ENCODE results near the gene UST.

DNA sequence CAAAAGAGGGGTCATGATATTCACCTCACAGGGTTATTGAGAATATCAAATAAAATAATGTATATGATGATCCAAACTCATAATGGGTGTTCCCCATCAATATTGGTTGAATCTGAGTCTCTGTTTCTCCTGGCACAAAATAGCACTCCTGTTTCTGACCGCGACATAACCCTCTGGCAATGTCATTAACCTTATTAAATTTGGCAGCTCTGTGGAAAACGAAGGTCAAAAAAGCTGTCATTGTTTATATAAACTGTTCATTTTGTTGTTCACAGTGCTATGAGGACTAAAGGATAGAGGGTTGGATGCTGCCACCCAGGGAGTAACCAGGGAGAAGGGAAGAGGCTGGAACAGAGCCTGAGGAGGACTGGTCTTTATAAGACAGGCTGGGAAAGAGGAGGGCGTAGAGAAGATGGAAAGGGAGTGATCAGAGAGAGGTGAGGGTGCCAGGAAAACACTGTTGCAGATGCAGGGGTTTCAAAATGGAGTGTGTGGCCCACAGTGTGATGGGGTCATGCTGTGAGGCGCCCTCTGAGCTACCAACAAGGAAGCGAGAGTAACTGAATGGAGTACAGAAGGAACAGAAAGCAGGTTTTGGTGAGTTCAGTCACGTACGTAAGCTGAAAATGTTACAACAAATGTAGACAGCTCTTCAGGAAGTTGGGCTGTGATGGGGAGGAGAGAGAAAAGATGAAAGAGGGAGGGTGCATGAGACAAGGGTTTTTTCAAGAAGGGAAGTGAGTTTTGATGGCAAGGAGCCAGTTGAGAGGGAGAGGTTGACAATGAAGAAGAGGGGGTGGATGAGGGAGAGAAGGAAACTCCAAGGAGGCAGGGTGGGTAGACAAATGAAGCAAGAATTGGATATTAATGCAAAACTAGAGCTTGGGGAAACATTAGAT lies 319.1 kb downstream of the UST start:
- TF ChIP-seq, protein P1, sequence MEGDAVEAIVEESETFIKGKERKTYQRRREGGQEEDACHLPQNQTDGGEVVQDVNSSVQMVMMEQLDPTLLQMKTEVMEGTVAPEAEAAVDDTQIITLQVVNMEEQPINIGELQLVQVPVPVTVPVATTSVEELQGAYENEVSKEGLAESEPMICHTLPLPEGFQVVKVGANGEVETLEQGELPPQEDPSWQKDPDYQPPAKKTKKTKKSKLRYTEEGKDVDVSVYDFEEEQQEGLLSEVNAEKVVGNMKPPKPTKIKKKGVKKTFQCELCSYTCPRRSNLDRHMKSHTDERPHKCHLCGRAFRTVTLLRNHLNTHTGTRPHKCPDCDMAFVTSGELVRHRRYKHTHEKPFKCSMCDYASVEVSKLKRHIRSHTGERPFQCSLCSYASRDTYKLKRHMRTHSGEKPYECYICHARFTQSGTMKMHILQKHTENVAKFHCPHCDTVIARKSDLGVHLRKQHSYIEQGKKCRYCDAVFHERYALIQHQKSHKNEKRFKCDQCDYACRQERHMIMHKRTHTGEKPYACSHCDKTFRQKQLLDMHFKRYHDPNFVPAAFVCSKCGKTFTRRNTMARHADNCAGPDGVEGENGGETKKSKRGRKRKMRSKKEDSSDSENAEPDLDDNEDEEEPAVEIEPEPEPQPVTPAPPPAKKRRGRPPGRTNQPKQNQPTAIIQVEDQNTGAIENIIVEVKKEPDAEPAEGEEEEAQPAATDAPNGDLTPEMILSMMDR (optimal IDR thresholded peaks at IDR 0.05 in 1 of 3, IDR thresholded peaks at IDR 0.05 in 1 of 3, conservative IDR thresholded peaks at IDR 0.05 in 1 of 3; ENCODE audit: extremely low read depth in 1 of 3, insufficient read depth in 2 of 3, low read length in 3 of 3): no peak
- no peak for TF ChIP-seq EZH2 (IDR thresholded peaks at IDR 0.05; ENCODE audit: low read length)
